Cardiac muscle cell (in vitro differentiated cells and primary cell): ENCODE measurements around the gene SMTN. TPM values are rescaled to one million over a fixed set of nuclear protein-coding genes. Genes with fewer than 3 reads are reported as not detected.
A peak's percentile ranks its signal among the peaks of the same experiment; 100 is the strongest.

Source experiments
- DNase-seq, 2 donors: peaks; one replicate each; pipeline versions ENCODE4 v3.0.0 to v3.0.0-alpha.2; 2010 to 2017; ENCODE audit warnings: low read depth in 1 of 2, low spot score in 1 of 2
- H3K27ac ChIP-seq: fragments of 200-600 bp; sonication (generic); 2 replicates; pipeline ENCODE4 v1.5.1; 2016
- H3K27me3 ChIP-seq: fragments of 200-600 bp; sonication (generic); 2 replicates; pipeline ENCODE4 v1.6.0; 2016; ENCODE audit warnings: control low read depth
- H3K36me3 ChIP-seq: fragments of 200-600 bp; sonication (generic); 2 replicates; pipeline ENCODE4 v1.5.1; 2016; ENCODE audit warnings: control low read depth
- H3K4me1 ChIP-seq: fragments of 200-600 bp; sonication (generic); 2 replicates; pipeline ENCODE4 v1.8.1; 2017; ENCODE audit warnings: low read depth, mild to moderate bottlenecking, mixed run types
- H3K4me3 ChIP-seq: fragments of 200-600 bp; sonication (generic); 2 replicates; pipeline ENCODE4 v1.5.1; 2016; ENCODE audit warnings: mild to moderate bottlenecking
- H3K9me3 ChIP-seq: fragments of 200-600 bp; sonication (generic); 2 replicates; pipeline ENCODE4 v1.5.1; 2017; ENCODE audit warnings: low read depth, mild to moderate bottlenecking, control low read depth
- polyA plus RNA-seq: library from polyadenylated mRNA; unstranded; fragments of >200 nt; fragmentation: Nextera tagmentation; extraction: Ambion mirVana; gene quantifications from 2 replicates; pipeline ENCODE4 v1.2.1, GENCODE V29; 2016
- total RNA-seq: library from RNA; depleted of rRNA; stranded (reverse); fragments of >200 nt; gene quantifications from 2 replicates; pipeline ENCODE4 v1.2.3, GENCODE V29; 2016
- TF ChIP-seq, protein P1 (sequence below): IDR thresholded peaks from 2 replicates; pipeline ENCODE4 v1.5.1; 2012; ENCODE audit warnings: low read depth, mild to moderate bottlenecking, low read length

Gene SMTN
- total and polyA plus RNA-seq, 2 experiments from 2014 or later = 33.9 to 72.0 TPM

DNA sequence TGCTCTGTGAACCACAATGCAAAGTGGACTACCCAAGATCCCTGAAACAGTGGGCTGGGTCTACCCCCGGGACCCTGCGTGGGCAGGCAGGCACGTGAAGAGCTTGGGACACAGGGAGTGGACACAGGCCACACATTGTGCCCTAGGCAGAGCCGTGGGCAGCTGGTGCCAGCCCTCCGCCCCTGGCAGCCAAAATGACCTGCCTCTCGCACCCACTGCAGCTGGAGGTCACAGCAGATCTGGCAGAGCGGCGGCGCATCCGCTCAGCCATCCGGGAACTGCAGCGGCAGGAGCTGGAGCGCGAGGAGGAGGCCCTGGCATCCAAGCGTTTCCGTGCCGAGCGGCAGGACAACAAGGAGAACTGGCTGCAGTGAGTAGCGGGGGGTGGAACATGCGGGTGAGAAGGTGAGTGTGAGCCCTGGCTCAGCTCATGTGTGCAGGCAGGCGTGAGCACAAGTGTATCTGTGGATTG is 6.7 kb downstream of the SMTN start:
- TF ChIP-seq, protein P1, sequence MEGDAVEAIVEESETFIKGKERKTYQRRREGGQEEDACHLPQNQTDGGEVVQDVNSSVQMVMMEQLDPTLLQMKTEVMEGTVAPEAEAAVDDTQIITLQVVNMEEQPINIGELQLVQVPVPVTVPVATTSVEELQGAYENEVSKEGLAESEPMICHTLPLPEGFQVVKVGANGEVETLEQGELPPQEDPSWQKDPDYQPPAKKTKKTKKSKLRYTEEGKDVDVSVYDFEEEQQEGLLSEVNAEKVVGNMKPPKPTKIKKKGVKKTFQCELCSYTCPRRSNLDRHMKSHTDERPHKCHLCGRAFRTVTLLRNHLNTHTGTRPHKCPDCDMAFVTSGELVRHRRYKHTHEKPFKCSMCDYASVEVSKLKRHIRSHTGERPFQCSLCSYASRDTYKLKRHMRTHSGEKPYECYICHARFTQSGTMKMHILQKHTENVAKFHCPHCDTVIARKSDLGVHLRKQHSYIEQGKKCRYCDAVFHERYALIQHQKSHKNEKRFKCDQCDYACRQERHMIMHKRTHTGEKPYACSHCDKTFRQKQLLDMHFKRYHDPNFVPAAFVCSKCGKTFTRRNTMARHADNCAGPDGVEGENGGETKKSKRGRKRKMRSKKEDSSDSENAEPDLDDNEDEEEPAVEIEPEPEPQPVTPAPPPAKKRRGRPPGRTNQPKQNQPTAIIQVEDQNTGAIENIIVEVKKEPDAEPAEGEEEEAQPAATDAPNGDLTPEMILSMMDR = no peak
- Histone ChIP-seq H3K27me3 (no peaks in the 10 kb centered on the region), H3K36me3 (no peaks in the 10 kb centered on the region), H3K9me3 (no peaks in the 10 kb centered on the region), H3K4me1 (peaks cover 2% of the 10 kb centered on the region), H3K27ac (no peak overlapping the region), H3K4me3 (no peak overlapping the region)
- DNase-seq = no peak

DNA sequence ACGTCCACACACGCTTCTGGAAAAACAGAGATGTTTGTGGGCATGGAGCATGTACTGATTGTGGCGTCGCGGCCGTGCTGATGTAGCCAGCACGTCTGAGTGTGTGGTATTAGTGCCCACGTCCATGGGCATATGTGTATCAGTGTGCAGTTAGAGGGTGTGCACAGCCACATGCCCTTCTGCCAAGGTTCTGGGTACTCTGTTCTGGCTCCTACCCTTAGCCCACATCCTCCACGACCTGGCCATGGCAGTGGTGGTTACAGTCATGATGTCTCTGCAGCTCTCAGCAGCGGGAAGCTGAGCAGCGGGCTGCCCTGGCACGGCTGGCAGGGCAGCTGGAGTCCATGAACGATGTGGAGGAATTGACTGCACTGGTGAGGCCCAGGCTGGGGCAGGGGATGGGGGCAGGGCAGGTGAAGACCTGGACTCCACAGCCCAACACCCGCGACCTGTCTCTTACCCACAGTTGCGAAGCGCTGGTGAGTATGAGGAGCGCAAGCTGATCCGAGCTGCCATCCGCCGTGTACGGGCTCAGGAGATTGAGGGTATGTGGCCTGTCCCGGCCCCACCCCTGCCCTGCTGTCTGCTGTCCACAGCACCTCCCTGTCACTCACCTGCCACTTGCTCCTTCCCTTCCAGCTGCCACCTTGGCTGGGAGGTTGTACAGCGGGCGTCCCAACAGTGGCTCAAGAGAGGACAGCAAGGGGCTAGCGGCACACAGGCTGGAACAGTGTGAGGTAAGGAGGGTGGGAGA is 7.3 kb downstream of the SMTN start:
- no peaks in the 10 kb centered on the region for H3K9me3 ChIP-seq
- DNase-seq = no peak
- H3K36me3 ChIP-seq = no peaks in the 10 kb centered on the region
- H3K27me3 ChIP-seq = no peaks in the 10 kb centered on the region
- no peak overlapping the region for H3K4me3 ChIP-seq
- peaks cover 8% of the 10 kb centered on the region for H3K4me1 ChIP-seq
- TF ChIP-seq, protein P1 = no peak
- no peak overlapping the region for H3K27ac ChIP-seq

DNA sequence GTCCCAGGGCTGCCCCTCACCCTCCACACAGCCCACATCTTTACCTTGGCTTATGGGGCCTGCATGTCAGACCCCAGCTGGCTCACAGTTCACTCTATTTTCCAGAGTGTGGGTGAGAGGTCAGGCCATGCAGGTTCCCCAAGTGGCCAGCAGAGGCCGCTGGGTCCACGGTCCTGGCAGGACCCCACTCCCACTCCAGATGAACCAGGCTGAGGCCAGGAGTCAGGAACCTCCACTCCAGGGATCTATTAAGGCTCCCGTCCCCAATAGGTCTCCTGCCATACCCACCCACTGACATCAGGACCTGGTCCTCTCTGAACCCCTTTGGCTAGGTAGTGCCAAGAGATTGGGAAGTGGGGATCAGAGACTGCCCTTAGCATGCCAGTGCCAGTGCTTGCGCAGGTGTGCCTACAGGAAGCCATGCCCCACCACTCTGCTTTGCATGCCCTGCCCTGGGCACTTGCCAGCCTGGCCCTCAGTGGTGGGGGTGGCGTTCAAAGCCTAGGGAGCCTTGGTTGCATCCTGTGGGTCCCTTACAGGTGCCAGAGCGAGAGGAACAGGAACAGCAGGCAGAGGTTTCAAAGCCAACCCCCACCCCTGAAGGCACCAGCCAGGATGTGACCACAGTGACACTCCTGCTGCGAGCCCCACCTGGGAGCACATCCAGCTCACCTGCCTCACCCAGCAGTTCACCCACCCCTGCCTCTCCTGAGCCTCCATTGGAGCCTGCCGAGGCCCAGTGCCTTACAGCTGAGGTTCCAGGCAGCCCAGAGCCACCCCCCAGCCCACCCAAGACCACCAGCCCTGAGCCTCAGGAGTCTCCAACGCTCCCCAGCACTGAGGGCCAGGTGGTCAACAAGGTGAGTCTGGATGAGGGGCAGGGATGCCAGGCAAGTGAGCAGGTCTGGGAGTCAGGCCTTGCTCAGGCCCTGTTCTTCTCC is 8.3 kb downstream of the SMTN start:
- Histone ChIP-seq H3K27ac (no peak overlapping the region), H3K4me3 (no peak overlapping the region), H3K36me3 (no peaks in the 10 kb centered on the region), H3K4me1 (peaks cover 10% of the 10 kb centered on the region), H3K9me3 (no peaks in the 10 kb centered on the region), H3K27me3 (no peaks in the 10 kb centered on the region)
- DNase-seq = peak; percentile 65 to 73
- TF ChIP-seq, protein P1 = peak; percentile 89

DNA sequence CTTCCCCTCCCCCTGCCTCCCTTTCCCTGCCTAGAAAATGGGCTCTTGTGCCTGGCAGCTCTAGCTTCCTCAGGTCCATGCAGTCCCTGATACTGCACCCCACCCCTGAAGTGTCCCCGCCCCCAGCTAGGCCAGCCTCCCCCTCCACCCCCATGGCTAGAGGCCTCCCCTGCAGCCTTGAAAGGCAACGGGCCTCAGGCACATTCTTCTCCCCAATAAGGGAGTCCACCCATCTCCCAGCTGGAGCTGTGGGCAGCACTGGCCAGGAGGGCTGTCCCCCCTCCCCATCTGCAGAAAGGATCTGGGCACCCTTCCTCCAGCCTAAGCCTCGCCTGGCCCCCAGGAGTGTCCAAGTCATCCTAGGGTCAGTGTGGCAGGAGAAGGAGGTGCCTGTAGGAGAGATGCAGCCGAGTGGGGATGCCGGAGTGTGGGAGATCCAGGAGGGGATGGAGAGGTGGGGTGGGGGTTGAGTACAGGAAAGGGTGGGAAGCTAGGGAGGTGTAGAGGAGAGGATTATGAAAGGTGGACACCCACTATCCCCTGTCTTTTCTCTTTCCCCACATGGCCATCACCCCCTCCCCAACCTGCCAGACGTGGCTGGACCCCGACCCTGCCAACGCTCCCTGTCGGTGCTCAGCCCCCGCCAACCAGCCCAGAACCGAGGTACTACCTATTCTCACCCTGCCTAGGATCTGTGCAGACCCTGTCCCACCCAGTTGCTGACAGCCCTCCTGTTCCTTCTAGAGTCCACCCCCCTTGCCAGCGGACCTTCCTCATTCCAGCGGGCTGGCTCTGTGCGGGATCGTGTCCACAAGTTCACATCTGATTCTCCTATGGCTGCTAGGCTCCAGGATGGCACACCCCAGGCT is 9.3 kb downstream of the SMTN start:
- Histone ChIP-seq H3K36me3 (no peaks in the 10 kb centered on the region), H3K27ac (no peak overlapping the region), H3K4me3 (no peak overlapping the region), H3K9me3 (no peaks in the 10 kb centered on the region), H3K4me1 (peaks cover 10% of the 10 kb centered on the region), H3K27me3 (no peaks in the 10 kb centered on the region)
- DNase-seq = no peak
- TF ChIP-seq, protein P1 = no peak
